Mesenchymal stem cell (in vitro differentiated cells and primary cell): ENCODE results near the gene LITAF.

Experiments used
- DNase-seq: peaks from one replicate; pipeline ENCODE4 v3.0.0-alpha.2; 2013
- H2AFZ ChIP-seq: one replicate; pipeline ENCODE4 v1.6.1; 2013; ENCODE audit warnings: low read depth, mild to moderate bottlenecking, control low read depth, inconsistent platforms, low read length, moderate library complexity
- H2AK5ac ChIP-seq: 2 replicates; pipeline ENCODE4 v1.6.1; 2013; ENCODE audit warnings: low read length, moderate library complexity, mild to moderate bottlenecking, inconsistent platforms; ENCODE audit not compliant: severe bottlenecking
- H2BK120ac ChIP-seq: one replicate; pipeline ENCODE4 v1.6.1; 2013; ENCODE audit warnings: low read depth, mild to moderate bottlenecking, inconsistent platforms, low read length, moderate library complexity
- H2BK12ac ChIP-seq, 2 experiments: one replicate each; pipeline ENCODE4 v1.6.1; 2013; ENCODE audit warnings: inconsistent platforms in 2 of 2, low read length in 2 of 2, mild to moderate bottlenecking in 2 of 2, moderate library complexity in 2 of 2, control low read depth in 1 of 2
- H2BK15ac ChIP-seq: one replicate; pipeline ENCODE4 v1.6.1; 2013; ENCODE audit warnings: mild to moderate bottlenecking, low read depth, inconsistent platforms; ENCODE audit not compliant: poor library complexity, severe bottlenecking
- H2BK5ac ChIP-seq: 2 replicates; pipeline ENCODE4 v1.6.1; 2013; ENCODE audit warnings: low read depth, mild to moderate bottlenecking, low read length, control low read depth, inconsistent platforms; ENCODE audit not compliant: poor library complexity, severe bottlenecking
- H3K14ac ChIP-seq, 2 experiments: one replicate each; pipeline ENCODE4 v1.6.1; 2013; ENCODE audit warnings: inconsistent platforms in 2 of 2, low read length in 2 of 2, control low read depth in 1 of 2, mild to moderate bottlenecking in 1 of 2, moderate library complexity in 1 of 2
- H3K18ac ChIP-seq, 2 experiments: one replicate each; pipeline ENCODE4 v1.6.1; 2013; ENCODE audit warnings: inconsistent platforms in 2 of 2, low read length in 2 of 2, control low read depth in 1 of 2, low read depth in 1 of 2, mild to moderate bottlenecking in 1 of 2
- H3K23ac ChIP-seq, 2 experiments: one replicate each; pipeline ENCODE4 v1.6.1; 2013; ENCODE audit warnings: inconsistent platforms in 2 of 2, low read length in 2 of 2, mild to moderate bottlenecking in 2 of 2, moderate library complexity in 2 of 2, control low read depth in 1 of 2
- H3K27ac ChIP-seq: 2 replicates; pipeline ENCODE4 v1.5.1; 2013; ENCODE audit warnings: mild to moderate bottlenecking, moderate library complexity, low read length, control low read depth, inconsistent platforms; ENCODE audit not compliant: poor library complexity, severe bottlenecking
- H3K27me3 ChIP-seq, 2 experiments: 2 replicates each; pipeline versions ENCODE4 v1.6.1 to v1.7.0; 2013; ENCODE audit warnings: low read length in 2 of 2, mild to moderate bottlenecking in 2 of 2, moderate library complexity in 2 of 2, control low read depth in 1 of 2, inconsistent platforms in 1 of 2; ENCODE audit not compliant: control insufficient read depth in 1 of 2, insufficient read depth in 1 of 2
- H3K36me3 ChIP-seq, 2 experiments: 2 replicates each; pipeline versions ENCODE4 v1.6.1 to v1.7.0; 2013; ENCODE audit warnings: low read length in 2 of 2, control low read depth in 1 of 2, inconsistent platforms in 1 of 2, low read depth in 1 of 2, mild to moderate bottlenecking in 1 of 2; ENCODE audit not compliant: insufficient read depth in 2 of 2, control insufficient read depth in 1 of 2
- H3K4ac ChIP-seq, 2 experiments: one replicate each; pipeline ENCODE4 v1.6.1; 2013; ENCODE audit warnings: inconsistent platforms in 2 of 2, low read length in 2 of 2, mild to moderate bottlenecking in 2 of 2, moderate library complexity in 2 of 2, control low read depth in 1 of 2, low read depth in 1 of 2
- H3K4me1 ChIP-seq: 2 replicates; pipeline ENCODE4 v1.6.1; 2013; ENCODE audit warnings: low read depth, low read length, control low read depth; ENCODE audit not compliant: control insufficient read depth, insufficient read depth
- H3K4me2 ChIP-seq: 2 replicates; pipeline ENCODE4 v1.6.1; 2013; ENCODE audit warnings: low read length, mild to moderate bottlenecking, inconsistent platforms; ENCODE audit not compliant: poor library complexity, severe bottlenecking
- H3K4me3 ChIP-seq, 2 experiments: 2 replicates each; pipeline versions ENCODE4 v1.5.1 to v1.7.0; 2013; ENCODE audit warnings: low read length in 2 of 2, mild to moderate bottlenecking in 2 of 2, control low read depth in 1 of 2, low read depth in 1 of 2; ENCODE audit not compliant: insufficient read depth in 1 of 2
- H3K79me1 ChIP-seq: replicated peaks from 2 replicates; pipeline ENCODE4 v1.6.1; 2013; ENCODE audit warnings: mild to moderate bottlenecking, control low read depth, low read length, inconsistent platforms; ENCODE audit not compliant: poor library complexity, severe bottlenecking
- H3K9ac ChIP-seq: 2 replicates; pipeline ENCODE4 v1.7.0; 2013; ENCODE audit warnings: mild to moderate bottlenecking, low read length, moderate library complexity
- H3K9me3 ChIP-seq: 2 replicates; pipeline ENCODE4 v1.7.0; 2013; ENCODE audit warnings: mild to moderate bottlenecking, low read length; ENCODE audit not compliant: control insufficient read depth
- H4K8ac ChIP-seq: one replicate; pipeline ENCODE4 v1.6.1; 2013; ENCODE audit warnings: inconsistent platforms, mild to moderate bottlenecking, low read length, moderate library complexity
- H4K91ac ChIP-seq: one replicate; pipeline ENCODE4 v1.6.1; 2013; ENCODE audit warnings: mild to moderate bottlenecking, low read length, inconsistent platforms
- whole genome bisulfite sequencing: methylation state at CpG from one replicate; pipeline ENCODE4 v1.1.7; 2013; ENCODE audit warnings: mixed read lengths; 5-methylcytosine and 5-hydroxymethylcytosine counted together

The LITAF gene

GRCh38 chr16:11570258-11570657 lies 16.5 kb downstream of the LITAF start:
- 96% methylated on average over 6 of the region's 6 CpGs for WGBS
- H3K4me3 ChIP-seq: no peak overlapping the region

GRCh38 chr16:11566398-11566797 lies 20.3 kb downstream of the LITAF start:
- H3K79me1 ChIP-seq: peaks cover 31% of the 10 kb centered on the region
- no peak for DNase-seq
- H2BK120ac ChIP-seq: no peak overlapping the region
- H3K9ac ChIP-seq: no peak overlapping the region
- H4K91ac ChIP-seq: no peak overlapping the region
- H3K4me2 ChIP-seq: no peak overlapping the region
- no peak overlapping the region for H2BK12ac ChIP-seq
- no peak overlapping the region for H2BK15ac ChIP-seq
- H3K36me3 ChIP-seq: peaks cover 0 to 7% of the 10 kb centered on the region in 2 experiments
- no peak overlapping the region for H2BK5ac ChIP-seq
- no peaks in the 10 kb centered on the region for H3K9me3 ChIP-seq
- H3K18ac ChIP-seq: no peak overlapping the region
- H3K4me3 ChIP-seq: no peak overlapping the region
- no peak overlapping the region for H4K8ac ChIP-seq
- H3K23ac ChIP-seq: no peak overlapping the region
- H3K4me1 ChIP-seq: peaks cover 1% of the 10 kb centered on the region
- H3K14ac ChIP-seq: no peak overlapping the region
- no peak overlapping the region for H2AFZ ChIP-seq
- no peak overlapping the region for H3K27ac ChIP-seq
- H3K4ac ChIP-seq: no peak overlapping the region
- no peaks in the 10 kb centered on the region for H3K27me3 ChIP-seq
- no peak overlapping the region for H2AK5ac ChIP-seq
- 97% methylated on average over 9 of the region's 9 CpGs for WGBS

More at GRCh38 chr16:11570258-11570657, 16.5 kb downstream of the LITAF start:
- Histone ChIP-seq H3K4ac (no peak overlapping the region), H3K36me3 (peaks cover 0 to 18% of the 10 kb centered on the region in 2 experiments), H3K4me1 (peaks cover 5% of the 10 kb centered on the region), H2BK5ac (no peak overlapping the region), H4K91ac (no peak overlapping the region), H3K79me1 (peaks cover 31% of the 10 kb centered on the region), H3K18ac (no peak overlapping the region), H4K8ac (no peak overlapping the region), H2BK120ac (no peak overlapping the region), H2AK5ac (no peak overlapping the region), H3K27ac (no peak overlapping the region), H3K4me2 (no peak overlapping the region), H2BK12ac (no peak overlapping the region), H3K9ac (no peak overlapping the region), H2AFZ (no peak overlapping the region), H3K14ac (no peak overlapping the region), H3K27me3 (no peaks in the 10 kb centered on the region), H3K9me3 (no peaks in the 10 kb centered on the region), H3K23ac (no peak overlapping the region), H2BK15ac (no peak overlapping the region)
- no peak for DNase-seq

GRCh38 chr16:11565665-11566064 lies 21.1 kb downstream of the LITAF start:
- Histone ChIP-seq H3K36me3 (peaks cover 0 to 7% of the 10 kb centered on the region in 2 experiments), H3K23ac (no peak overlapping the region), H3K4me3 (no peak overlapping the region), H3K27ac (no peak overlapping the region), H2BK15ac (no peak overlapping the region), H3K4ac (no peak overlapping the region), H4K8ac (no peak overlapping the region), H4K91ac (no peak overlapping the region), H2BK5ac (no peak overlapping the region), H3K18ac (no peak overlapping the region), H3K79me1 (peaks cover 31% of the 10 kb centered on the region), H3K4me2 (no peak overlapping the region), H2BK12ac (no peak overlapping the region), H2AFZ (no peak overlapping the region), H2AK5ac (no peak overlapping the region), H2BK120ac (no peak overlapping the region), H3K4me1 (peaks cover 6% of the 10 kb centered on the region), H3K9ac (no peak overlapping the region), H3K27me3 (no peaks in the 10 kb centered on the region), H3K9me3 (no peaks in the 10 kb centered on the region), H3K14ac (no peak overlapping the region)
- 93% methylated on average over 11 of the region's 11 CpGs for WGBS
- no peak for DNase-seq

GRCh38 chr16:11564046-11564926 lies 22.4 kb downstream of the LITAF start:
- WGBS: 93% methylated on average over 24 of the region's 24 CpGs
- H3K4me2 ChIP-seq: no peak overlapping the region

More at GRCh38 chr16:11564046-11564926, 22.4 kb downstream of the LITAF start:
- Histone ChIP-seq H3K23ac (no peak overlapping the region), H2BK15ac (no peak overlapping the region), H4K8ac (no peak overlapping the region), H2BK12ac (no peak overlapping the region), H3K79me1 (peaks cover 23% of the 10 kb centered on the region), H4K91ac (no peak overlapping the region), H2BK5ac (no peak overlapping the region), H3K4me3 (no peak overlapping the region), H3K27ac (no peak overlapping the region), H3K9ac (no peak overlapping the region), H3K36me3 (peaks cover 0 to 7% of the 10 kb centered on the region in 2 experiments), H2AK5ac (peak overlapping the region; percentile 63), H3K4me1 (peaks cover 5% of the 10 kb centered on the region), H2AFZ (no peak overlapping the region), H3K27me3 (no peaks in the 10 kb centered on the region), H2BK120ac (no peak overlapping the region), H3K14ac (no peak overlapping the region), H3K4ac (no peak overlapping the region), H3K18ac (no peak overlapping the region), H3K9me3 (no peaks in the 10 kb centered on the region)
- DNase-seq: no peak
